GM19463 (cell line): Measurements from ENCODE around the gene AKNAD1.

ENCODE experiments used
- ATAC-seq: cut with Tn5 transposase; IDR thresholded peaks from one replicate; pipeline ENCODE4 v1.9.1; 2021; ENCODE audit warnings: mild to moderate bottlenecking, moderate library complexity; ENCODE audit not compliant: unreplicated experiment

The AKNAD1 gene

GRCh38 chr1:108863984-108864383 is 7.1 kb upstream of the AKNAD1 start:
- ATAC-seq, result no peak

DNA sequence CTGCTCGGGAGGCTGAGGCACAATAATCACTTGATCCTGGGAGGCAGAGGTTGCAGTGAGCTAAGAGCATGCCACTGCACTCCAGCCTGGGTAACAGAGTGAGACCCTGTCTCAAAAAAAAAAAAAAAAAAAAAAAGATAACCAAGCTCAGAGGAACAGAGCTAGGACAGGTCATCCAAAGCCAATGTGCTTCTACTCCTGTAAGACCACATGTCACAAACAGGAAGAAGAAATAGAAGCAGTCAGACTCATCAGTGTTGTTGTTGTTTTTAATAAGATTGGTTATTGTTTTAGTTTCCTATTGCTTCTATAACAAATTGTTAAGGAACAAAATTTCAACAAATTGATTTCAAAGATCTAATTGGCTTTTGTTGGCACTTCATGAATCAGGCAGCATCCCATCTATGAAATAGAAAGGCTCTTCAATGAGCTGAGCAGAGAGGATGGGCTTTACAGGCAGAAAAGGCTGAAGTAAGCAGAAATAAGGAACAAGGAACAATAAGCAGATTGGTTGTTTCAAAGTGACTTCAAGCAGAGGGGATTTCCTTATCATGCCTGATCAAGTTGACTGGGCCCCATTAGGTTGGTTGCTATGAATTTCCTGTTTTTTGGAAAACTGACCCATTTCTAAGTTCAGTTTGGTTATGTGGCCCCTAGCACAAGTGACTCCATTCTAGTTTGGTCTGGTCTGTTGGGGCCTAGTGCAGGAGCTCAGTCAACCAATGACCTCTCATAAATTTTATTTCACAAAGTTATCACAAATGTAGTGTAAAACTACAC is 6.0 kb upstream of the AKNAD1 start:
- no peak for ATAC-seq

- ATAC-seq, result no peak
Observed at GRCh38 chr1:108862017-108862610, 5.2 kb upstream of the AKNAD1 start.

DNA sequence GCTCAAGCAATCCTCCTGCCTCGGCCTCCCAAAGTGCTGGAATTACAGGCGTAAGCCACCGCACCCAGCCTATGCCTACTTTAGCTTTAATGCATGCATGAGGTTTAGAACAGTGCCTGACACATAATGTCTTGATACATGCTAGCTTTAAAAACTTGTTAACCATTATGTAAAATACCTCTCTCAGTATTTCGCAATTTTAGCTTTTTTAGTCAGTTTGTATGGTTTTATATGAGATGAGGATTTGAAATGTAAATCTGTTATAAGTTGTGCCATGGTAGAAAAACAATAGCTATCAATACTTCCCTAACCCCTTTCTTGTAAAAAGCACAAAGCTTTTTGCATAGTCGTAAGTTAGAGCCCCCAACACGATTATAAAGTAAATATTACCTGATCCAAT is 4.7 kb upstream of the AKNAD1 start:
- ATAC-seq, result no peak

- ATAC-seq, result no peak
Observed at GRCh38 chr1:108860190-108860907, 3.5 kb upstream of the AKNAD1 start.

DNA sequence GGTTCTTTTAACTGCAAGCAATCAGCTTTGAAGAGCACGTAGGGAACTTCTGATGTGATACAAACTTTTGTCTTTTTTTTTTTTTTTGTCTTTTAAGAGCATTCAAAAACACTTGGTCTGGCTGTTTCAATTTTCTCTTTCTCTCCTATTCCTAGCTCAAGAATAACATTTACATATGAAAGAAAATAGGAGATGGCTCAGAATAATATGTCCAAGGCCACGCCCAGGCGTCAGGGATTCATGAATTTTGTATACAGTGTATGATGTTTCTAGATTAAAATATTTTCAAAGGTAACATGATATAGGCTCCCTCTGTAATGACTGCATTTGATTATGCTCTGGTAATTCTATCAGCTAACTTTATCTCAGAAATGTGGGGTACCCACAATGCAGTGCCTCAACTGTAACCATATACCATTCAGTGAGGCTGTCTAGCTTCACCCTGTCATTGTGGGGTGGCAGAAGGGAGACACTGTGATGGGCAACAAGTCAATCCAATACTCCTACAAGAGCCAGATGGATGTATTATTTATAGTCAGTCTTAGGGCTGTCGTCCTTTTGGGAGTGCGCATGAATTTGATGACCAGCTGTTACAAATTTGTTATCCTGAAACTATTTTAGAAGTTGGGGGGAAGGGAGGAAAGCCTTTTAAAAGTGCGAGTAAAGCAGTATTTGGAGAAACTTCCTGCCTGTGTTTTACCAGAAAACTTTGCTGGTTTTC is 1.5 kb upstream of the AKNAD1 start:
- ATAC-seq, result no peak

DNA sequence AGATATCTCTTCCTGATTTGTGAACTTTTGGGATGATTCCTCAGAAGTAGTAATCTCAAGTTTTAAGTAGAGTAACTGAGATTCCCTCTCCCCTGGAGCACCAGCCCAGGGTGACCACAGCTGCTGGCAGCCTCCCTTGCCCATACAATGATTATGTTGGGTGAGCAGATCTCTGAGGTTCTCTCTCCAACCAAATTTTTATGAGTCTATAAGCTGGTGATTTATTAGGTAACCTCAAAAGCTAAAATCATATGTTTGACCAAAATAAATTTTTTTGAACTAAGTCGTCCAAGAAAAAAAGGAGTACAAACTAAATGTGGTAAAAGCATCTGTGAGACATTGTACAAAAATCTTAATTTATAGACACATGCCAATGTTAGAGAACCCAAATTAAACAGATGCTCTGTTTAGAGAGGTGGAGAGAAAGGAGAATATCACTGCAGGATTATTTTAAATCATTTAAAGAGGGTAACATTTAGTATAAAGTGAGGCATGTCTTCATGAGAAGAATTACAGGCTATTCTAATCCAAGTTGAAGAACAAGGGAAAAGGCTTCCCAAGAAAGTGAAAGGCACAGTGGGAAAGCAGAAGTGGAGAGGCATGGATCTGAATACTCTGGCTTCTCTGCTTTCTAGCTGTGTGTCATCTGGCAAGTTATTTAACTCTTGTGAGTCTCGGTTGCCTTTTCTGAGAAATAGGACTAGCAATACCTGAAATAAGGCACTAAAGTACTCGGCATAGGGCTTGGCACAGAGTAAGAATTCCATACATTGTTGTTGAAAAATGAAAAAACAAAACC is 2.5 kb downstream of the AKNAD1 start:
- ATAC-seq, result no peak

- ATAC-seq, result no peak
Observed at GRCh38 chr1:108852221-108852975, 4.5 kb downstream of the AKNAD1 start.

- no peak for ATAC-seq
Observed at GRCh38 chr1:108851567-108851966, 5.3 kb downstream of the AKNAD1 start.

- ATAC-seq, result no peak
Observed at GRCh38 chr1:108850929-108851328, 6.0 kb downstream of the AKNAD1 start.

DNA sequence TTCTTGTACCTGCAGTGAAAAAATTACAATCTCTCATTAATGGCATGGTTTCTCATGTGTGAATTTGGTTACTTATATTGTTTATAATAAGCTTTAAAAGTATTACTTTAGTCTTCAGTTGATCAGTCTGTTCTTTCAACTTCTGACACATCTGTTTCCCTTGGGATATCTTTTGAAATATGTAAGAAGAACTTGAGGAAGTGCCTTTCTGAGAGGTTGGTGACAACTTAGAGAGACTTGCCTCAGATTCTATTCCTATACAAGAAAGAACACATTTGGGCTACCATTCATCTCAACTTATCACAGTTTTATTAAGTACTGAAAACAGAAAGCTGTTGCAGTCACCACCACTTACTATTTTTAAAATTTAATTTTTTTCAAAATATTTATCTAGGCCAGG is 8.1 kb downstream of the AKNAD1 start:
- ATAC-seq, result no peak

GRCh38 chr1:108847494-108847893 is 9.4 kb downstream of the AKNAD1 start:
- ATAC-seq, result no peak

DNA sequence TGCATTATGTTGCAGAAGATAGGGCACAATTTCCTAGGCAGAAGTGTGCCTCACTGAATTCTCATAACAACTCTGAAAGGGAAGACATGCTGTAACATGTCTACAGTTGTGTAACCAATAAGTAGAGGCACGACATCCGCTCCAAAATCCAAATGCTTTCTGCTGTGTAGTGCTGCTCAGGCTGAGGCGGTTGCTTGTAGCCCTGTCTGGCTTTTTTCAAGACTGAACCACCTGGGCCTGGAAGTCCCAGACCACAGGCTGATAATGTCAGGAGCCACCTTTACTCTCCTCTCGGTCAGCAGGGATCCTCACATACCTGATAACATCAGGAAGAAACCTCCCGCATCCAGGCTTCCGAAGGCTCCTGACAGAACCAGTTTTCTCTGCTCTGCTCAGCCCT is 10.9 kb downstream of the AKNAD1 start:
- no peak for ATAC-seq

DNA sequence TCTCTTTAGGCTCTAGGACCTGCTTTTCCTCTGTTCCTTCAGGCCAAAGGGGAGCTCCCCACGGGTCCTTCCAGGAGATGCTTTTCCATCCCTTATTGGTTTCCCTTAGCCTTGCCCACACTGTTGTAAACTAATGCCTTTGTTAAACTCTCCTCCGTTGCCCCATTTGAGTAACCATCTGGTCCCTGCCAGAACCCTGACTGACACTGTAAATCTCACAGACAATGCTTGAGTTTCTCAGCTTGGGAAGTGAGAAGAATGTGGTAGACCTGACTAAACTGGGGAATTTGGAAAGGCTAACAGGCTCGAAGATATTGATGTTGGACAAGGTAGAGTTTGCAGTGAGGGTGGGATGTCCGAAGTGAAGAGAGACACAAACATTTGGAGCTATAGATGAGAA is 11.4 kb downstream of the AKNAD1 start:
- ATAC-seq, result no peak

DNA sequence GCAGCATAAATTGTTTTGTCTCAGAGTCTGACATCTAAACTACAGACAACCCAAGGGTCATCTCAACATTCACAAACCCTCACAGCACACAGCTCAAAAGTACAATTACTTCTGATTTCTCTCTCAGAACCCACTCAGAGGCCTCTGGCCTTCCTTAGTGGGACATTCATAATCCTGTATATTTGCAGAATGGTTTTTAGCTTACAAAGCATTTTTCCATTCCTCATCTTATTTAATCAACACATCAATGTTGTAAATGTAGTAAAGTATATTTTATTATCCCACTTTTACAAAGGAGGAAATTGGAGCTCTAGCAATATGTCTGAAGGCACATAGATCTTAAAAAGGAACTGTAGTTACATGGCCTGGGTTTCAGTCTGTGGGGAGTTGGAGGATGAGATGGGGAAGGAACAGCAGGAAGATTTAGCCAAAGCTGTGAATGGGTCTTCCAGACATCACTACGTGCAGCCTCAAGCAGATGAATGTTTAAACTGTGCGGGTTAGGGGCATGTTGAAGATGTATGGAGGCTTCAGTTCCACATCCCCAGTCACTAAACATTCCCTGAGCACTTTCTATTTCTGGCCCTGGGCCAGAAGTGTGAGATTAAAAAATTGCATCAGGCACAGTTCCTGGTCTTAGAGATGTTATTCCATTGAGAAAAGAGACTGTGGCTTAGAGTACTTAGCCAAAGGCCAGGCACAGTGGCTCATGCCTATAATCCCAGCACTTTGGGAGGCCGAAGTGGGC is 13.3 kb downstream of the AKNAD1 start:
- ATAC-seq, result no peak

- no peak for ATAC-seq
Observed at GRCh38 chr1:108842525-108843181, 14.2 kb downstream of the AKNAD1 start.

DNA sequence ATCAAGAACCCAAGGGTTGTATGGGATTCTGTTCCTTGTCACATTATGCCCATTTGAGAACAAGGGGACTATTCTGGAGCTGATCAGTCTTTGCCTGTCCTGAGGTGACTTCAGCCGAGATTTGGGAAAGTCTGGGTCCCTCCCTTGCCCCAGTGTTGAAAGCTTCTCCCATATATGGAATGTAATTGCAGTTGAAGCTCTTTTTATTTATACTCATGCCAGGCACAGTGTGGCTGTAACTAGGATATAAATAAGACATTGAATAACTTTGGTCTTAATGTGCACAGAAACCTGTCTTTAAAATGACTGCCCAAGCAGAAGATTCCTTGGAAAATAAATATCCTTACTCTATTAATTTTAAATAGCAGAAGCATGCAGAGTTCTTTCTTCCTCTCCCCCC is 15.2 kb downstream of the AKNAD1 start:
- ATAC-seq, result no peak

GRCh38 chr1:108832929-108833328 is 24.0 kb downstream of the AKNAD1 start:
- no peak for ATAC-seq

DNA sequence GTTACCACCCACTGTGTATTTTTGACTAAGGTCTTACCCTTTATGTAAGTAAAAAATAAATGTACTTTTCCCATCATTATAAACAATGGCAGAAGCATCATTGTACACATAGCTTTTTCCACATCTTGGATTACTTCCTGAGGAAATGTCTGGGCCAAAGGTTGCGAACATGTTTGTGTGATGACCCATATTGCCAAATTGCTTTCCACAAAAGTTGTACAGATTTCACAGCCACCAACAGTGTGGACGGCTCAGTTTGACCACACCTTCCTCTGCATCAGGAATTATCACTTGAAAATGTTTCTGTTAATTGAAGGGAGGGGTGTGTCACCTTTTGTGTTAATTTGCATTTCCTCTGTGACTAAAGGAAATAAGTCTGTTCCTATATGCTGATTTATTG is 25.7 kb downstream of the AKNAD1 start:
- ATAC-seq, result no peak
